Measurements from ENCODE around the gene DNAJB4. TPM values are rescaled to one million over a fixed set of nuclear protein-coding genes. Genes with fewer than 3 reads are reported as not detected.
"Not testable (repeated sequence)": the region's sequence is repeated elsewhere in the genome, so short reads cannot be mapped to it uniquely, and the experiment has no call there.

DNAJB4 gene
- polyA plus RNA-seq, 12 donors: 71.6 to 109 (median 92.1) TPM; not detected in 1

GRCh38 chr1:78058670-78059069, 53.9 kb downstream of the DNAJB4 start:
- DNase-seq: no peak

GRCh38 chr1:78060857-78061563, 56.3 kb downstream of the DNAJB4 start:
- no peak for DNase-seq

GRCh38 chr1:78061825-78062523, 57.2 kb downstream of the DNAJB4 start:
- DNase-seq: no peak

- not testable (repeated sequence) for DNase-seq
These were observed 60.1 kb downstream of the DNAJB4 start for GRCh38 chr1:78064886-78065285.

Other genes with a start within 250 kb of the DNAJB4 start
- 10 to 100 TPM in 11 of 12 donors, not detected in 1; 28.3 to 61.1 (median 38.1) TPM for gene USP33, start 245.1 kb upstream of the DNAJB4 start, polyA plus RNA-seq (ENCODE audit: insufficient read length in 12 of 12)
- gene MIGA1, start 225.3 kb upstream of the DNAJB4 start, polyA plus RNA-seq (ENCODE audit: insufficient read length in 12 of 12): 10 to 100 TPM in 11 of 12 donors, 1 to 10 TPM in 1; 9.6 to 86.4 (median 12.9) TPM
- gene NEXN, start 116.3 kb upstream of the DNAJB4 start, polyA plus RNA-seq (ENCODE audit: insufficient read length in 12 of 12): 100 to 1,000 TPM; 153 to 531 (median 271) TPM
- 100 to 1,000 TPM in 11 of 12 donors, not detected in 1; 135 to 243 (median 198) TPM for gene FUBP1, start 25.9 kb upstream of the DNAJB4 start, polyA plus RNA-seq (ENCODE audit: insufficient read length in 12 of 12)
- 1 to 10 TPM in 11 of 12 donors, not detected in 1; 1.0 to 9.8 (median 1.6) TPM for gene GIPC2, start 41.0 kb downstream of the DNAJB4 start, polyA plus RNA-seq (ENCODE audit: insufficient read length in 12 of 12)

Measured in muscle of arm (tissue), 12 donors.